Smooth muscle cell (in vitro differentiated cells): ENCODE results near the gene CTSV. TPM values are rescaled to one million over a fixed set of nuclear protein-coding genes. Genes with fewer than 3 reads are reported as not detected.
"Not testable (repeated sequence)": the region's sequence is repeated elsewhere in the genome, so short reads cannot be mapped to it uniquely, and the experiment has no call there.

Experiments used
- DNase-seq: peaks from one replicate; lab custom pipeline; 2025; ENCODE audit not compliant: unreplicated experiment; lab: John Stamatoyannopoulos, UW
- H2AFZ ChIP-seq: fragments of 200-600 bp; sonication (generic); 2 replicates; pipeline ENCODE4 v1.6.0; 2016; ENCODE audit warnings: antibody characterized with exemption, low read depth, mild to moderate bottlenecking
- H3F3A ChIP-seq: fragments of 200-600 bp; sonication (generic); 2 replicates; pipeline ENCODE4 v1.6.0; 2017; ENCODE audit warnings: antibody characterized with exemption, low read depth
- H3K27ac ChIP-seq: fragments of 200-600 bp; sonication (generic); 2 replicates; pipeline ENCODE4 v1.5.1; 2016; ENCODE audit warnings: low read depth, mild to moderate bottlenecking
- H3K27me3 ChIP-seq: fragments of 200-600 bp; sonication (generic); 2 replicates; pipeline ENCODE4 v1.6.1; 2016; ENCODE audit warnings: low read depth, mild to moderate bottlenecking
- H3K36me3 ChIP-seq: fragments of 200-600 bp; sonication (generic); 2 replicates; pipeline ENCODE4 v1.5.1; 2016; ENCODE audit warnings: low read depth
- H3K4me1 ChIP-seq: fragments of 200-600 bp; sonication (generic); 2 replicates; pipeline ENCODE4 v1.5.1; 2016; ENCODE audit warnings: low read depth
- H3K4me2 ChIP-seq: fragments of 200-600 bp; sonication (generic); 2 replicates; pipeline ENCODE4 v1.6.0; 2016; ENCODE audit warnings: mild to moderate bottlenecking
- H3K4me3 ChIP-seq: fragments of 200-600 bp; sonication (generic); 2 replicates; pipeline ENCODE4 v1.5.1; 2016; ENCODE audit warnings: mild to moderate bottlenecking
- H3K79me2 ChIP-seq: fragments of 200-600 bp; sonication (generic); 2 replicates; pipeline ENCODE4 v1.6.0; 2016; ENCODE audit warnings: low read depth, mild to moderate bottlenecking
- H3K9ac ChIP-seq: fragments of 200-600 bp; sonication (generic); 2 replicates; pipeline ENCODE4 v1.6.0; 2016; ENCODE audit warnings: low read depth
- H3K9me3 ChIP-seq: fragments of 200-600 bp; sonication (generic); replicated peaks from 2 replicates; pipeline ENCODE4 v1.5.1; 2016; ENCODE audit warnings: low read depth
- H4K20me1 ChIP-seq: fragments of 200-600 bp; sonication (generic); 2 replicates; pipeline ENCODE4 v1.6.0; 2016; ENCODE audit warnings: low read depth
- WGBS: methylation state at CpG from one replicate; pipeline ENCODE4 v1.1.7; 2016; ENCODE audit warnings: low lambda C conversion rate; 5-methylcytosine and 5-hydroxymethylcytosine counted together
- polyA plus RNA-seq: library from polyadenylated mRNA; unstranded; fragments of >200 nt; fragmentation: Nextera tagmentation; extraction: Ambion mirVana; gene quantifications from 2 replicates; pipeline ENCODE4 v1.2.1, GENCODE V29; 2016
- total RNA-seq: library from RNA; depleted of rRNA; stranded (reverse); fragments of >200 nt; gene quantifications from 2 replicates; pipeline ENCODE4 v1.2.3, GENCODE V29; 2014
- TF ChIP-seq, protein P1 (sequence below): fragments of 200-600 bp; sonication (generic); IDR thresholded peaks from 2 replicates; pipeline ENCODE4 v1.5.1; 2017; ENCODE audit warnings: borderline replicate concordance, mild to moderate bottlenecking, antibody characterized with exemption; ENCODE audit not compliant: insufficient read depth, poor library complexity, severe bottlenecking

Gene CTSV
- total and polyA plus RNA-seq, 2 experiments from 2014 or later, result 4.5 to 29.4 TPM

DNA sequence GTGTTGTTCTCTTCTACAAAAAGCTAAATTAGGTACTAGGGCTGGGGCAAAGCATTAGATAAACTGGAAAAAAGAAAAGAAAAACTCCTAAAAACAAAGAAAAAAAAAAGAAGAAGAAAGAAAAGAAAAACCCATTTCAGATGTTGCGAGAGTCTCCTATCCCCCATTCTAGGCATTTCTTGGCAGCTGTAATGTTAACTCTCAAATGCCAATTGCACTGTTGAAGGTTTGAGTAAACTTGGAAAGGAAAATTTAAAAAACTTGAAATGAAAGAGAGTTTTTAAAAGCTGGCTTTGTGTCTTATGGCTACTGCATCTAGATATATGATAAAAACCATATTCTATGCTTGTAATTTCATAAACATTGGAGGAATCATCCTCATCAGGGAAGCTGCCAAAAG is 34.6 kb upstream of the CTSV start:
- H4K20me1 ChIP-seq, result no peaks in the 10 kb centered on the region
- no peak overlapping the region for H2AFZ ChIP-seq
- no peaks in the 10 kb centered on the region for H3K27me3 ChIP-seq
- no peak for DNase-seq
- WGBS, result 93% methylated on average over 1 of the region's 1 CpG
- H3K4me3 ChIP-seq, result no peak overlapping the region
- no peaks in the 10 kb centered on the region for H3F3A ChIP-seq
- H3K4me2 ChIP-seq, result no peak overlapping the region
- H3K9me3 ChIP-seq, result no peaks in the 10 kb centered on the region
- no peaks in the 10 kb centered on the region for H3K79me2 ChIP-seq
- no peak overlapping the region for H3K27ac ChIP-seq
- no peaks in the 10 kb centered on the region for H3K4me1 ChIP-seq
- TF ChIP-seq, protein P1, sequence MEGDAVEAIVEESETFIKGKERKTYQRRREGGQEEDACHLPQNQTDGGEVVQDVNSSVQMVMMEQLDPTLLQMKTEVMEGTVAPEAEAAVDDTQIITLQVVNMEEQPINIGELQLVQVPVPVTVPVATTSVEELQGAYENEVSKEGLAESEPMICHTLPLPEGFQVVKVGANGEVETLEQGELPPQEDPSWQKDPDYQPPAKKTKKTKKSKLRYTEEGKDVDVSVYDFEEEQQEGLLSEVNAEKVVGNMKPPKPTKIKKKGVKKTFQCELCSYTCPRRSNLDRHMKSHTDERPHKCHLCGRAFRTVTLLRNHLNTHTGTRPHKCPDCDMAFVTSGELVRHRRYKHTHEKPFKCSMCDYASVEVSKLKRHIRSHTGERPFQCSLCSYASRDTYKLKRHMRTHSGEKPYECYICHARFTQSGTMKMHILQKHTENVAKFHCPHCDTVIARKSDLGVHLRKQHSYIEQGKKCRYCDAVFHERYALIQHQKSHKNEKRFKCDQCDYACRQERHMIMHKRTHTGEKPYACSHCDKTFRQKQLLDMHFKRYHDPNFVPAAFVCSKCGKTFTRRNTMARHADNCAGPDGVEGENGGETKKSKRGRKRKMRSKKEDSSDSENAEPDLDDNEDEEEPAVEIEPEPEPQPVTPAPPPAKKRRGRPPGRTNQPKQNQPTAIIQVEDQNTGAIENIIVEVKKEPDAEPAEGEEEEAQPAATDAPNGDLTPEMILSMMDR, result no peak
- no peak overlapping the region for H3K9ac ChIP-seq
- no peaks in the 10 kb centered on the region for H3K36me3 ChIP-seq

DNA sequence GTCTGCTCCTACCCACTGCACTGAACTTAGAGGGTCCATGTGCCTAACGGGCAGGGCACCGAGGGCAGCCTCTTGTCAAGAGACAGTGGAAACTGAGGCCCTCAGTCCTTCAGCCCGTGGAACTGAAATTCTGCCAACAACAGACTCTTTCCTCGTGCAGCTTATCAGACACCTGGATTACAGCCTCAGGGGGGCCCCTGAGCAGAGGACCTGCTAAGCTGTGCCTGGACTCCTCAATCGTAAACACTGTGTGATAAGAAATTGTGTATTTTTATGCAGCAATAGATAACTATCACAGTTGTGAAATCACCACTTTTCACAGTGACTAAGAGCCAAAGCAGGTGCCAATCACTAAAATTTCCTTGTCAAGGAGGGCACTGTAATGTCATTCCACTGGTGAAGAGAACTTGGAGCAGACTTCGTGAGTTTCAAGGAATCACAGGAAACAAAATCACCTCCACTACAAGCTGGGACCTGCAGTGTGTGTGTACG is 33.4 kb upstream of the CTSV start:
- Histone ChIP-seq H3K4me1 (no peaks in the 10 kb centered on the region), H3F3A (no peaks in the 10 kb centered on the region), H3K27me3 (no peaks in the 10 kb centered on the region), H3K9ac (no peak overlapping the region), H2AFZ (no peak overlapping the region), H3K27ac (no peak overlapping the region), H3K36me3 (no peaks in the 10 kb centered on the region), H4K20me1 (no peaks in the 10 kb centered on the region), H3K9me3 (no peaks in the 10 kb centered on the region), H3K79me2 (no peaks in the 10 kb centered on the region), H3K4me3 (no peak overlapping the region), H3K4me2 (no peak overlapping the region)
- TF ChIP-seq, protein P1, result no peak
- no peak for DNase-seq
- WGBS, result 57% methylated on average over 7 of the region's 7 CpGs

DNA sequence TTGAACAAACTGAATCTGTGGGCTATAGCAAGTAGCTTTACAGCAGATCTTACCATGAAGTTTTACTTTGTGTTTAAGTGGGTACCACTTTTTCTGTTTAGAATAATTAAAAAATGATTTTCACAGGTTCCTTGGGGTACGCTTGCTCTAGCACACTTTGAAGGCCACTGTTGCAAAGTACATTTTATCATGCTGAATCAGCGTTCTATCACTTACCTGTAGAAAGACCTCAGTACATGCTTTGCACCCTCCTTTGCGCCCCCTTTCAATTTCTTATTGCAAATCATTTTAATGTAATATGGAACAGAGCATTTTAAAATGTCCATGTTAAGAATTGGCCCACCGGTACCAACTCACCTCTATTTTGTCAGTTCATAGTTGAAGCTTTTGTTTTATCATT is 31.4 kb upstream of the CTSV start:
- H3F3A ChIP-seq, DNase-seq, H3K4me1 ChIP-seq, H2AFZ ChIP-seq, H3K27ac ChIP-seq, H3K36me3 ChIP-seq, H3K4me3 ChIP-seq, H3K9ac ChIP-seq, H3K9me3 ChIP-seq, H3K4me2 ChIP-seq, H4K20me1 ChIP-seq, H3K27me3 ChIP-seq, H3K79me2 ChIP-seq: not testable (repeated sequence)
- 94% methylated on average over 4 of the region's 4 CpGs for WGBS

DNA sequence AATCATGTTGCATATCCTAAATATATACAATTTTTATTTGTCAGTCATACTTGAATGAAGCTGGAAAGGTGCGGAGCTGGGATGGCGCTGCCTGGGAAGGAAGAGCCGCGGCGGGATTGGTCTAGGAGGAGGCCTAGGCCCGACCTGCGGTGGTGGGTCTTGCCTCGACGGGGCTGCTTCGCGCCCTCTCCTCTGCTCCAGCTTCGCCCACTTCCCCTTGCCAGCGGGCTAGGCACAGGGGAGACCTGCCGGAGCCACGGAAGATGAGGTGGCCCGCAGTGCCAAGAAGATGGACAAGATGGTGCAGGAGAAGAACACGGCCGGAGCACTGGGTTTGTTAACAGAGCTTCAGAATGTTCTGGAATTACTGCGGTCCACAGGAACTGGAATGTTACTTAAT is 28.5 kb upstream of the CTSV start:
- H4K20me1 ChIP-seq, result no peaks in the 10 kb centered on the region
- H3K79me2 ChIP-seq, result no peaks in the 10 kb centered on the region
- TF ChIP-seq, protein P1, result no peak
- H3K4me3 ChIP-seq, result no peak overlapping the region
- no peak for DNase-seq
- H3F3A ChIP-seq, result no peaks in the 10 kb centered on the region
- no peaks in the 10 kb centered on the region for H3K27me3 ChIP-seq
- no peaks in the 10 kb centered on the region for H3K9me3 ChIP-seq
- H3K27ac ChIP-seq, result no peak overlapping the region
- WGBS, result 97% methylated on average over 19 of the region's 19 CpGs
- H3K4me2 ChIP-seq, result no peak overlapping the region
- no peaks in the 10 kb centered on the region for H3K4me1 ChIP-seq
- H2AFZ ChIP-seq, result no peak overlapping the region
- H3K36me3 ChIP-seq, result no peaks in the 10 kb centered on the region
- H3K9ac ChIP-seq, result no peak overlapping the region
